HepG2 (cell line): ENCODE results near the gene CHST13. TPM values are rescaled to one million over a fixed set of nuclear protein-coding genes. Genes with fewer than 3 reads are reported as not detected.

Experiments used
- ARNT2 ChIP-seq: sonication (generic); formaldehyde crosslinking; IDR thresholded peaks from 2 replicates; pipeline ENCODE4 v1.8.0; 2022; ENCODE audit warnings: mild to moderate bottlenecking, low read depth, missing genetic modification reagents, moderate library complexity
- FIP1L1 ChIP-seq: fragments of 200-400 bp; formaldehyde crosslinking; IDR thresholded peaks from 2 replicates; pipeline ENCODE4 v1.6.1; 2018; ENCODE audit warnings: low read depth, mild to moderate bottlenecking, low read length, moderate library complexity, borderline replicate concordance; ENCODE audit not compliant: insufficient read depth
- PLSCR1 ChIP-seq: sonication (generic); formaldehyde crosslinking; IDR thresholded peaks from 2 replicates; pipeline ENCODE4 v1.5.0; 2020; ENCODE audit warnings: missing genetic modification reagents, mild to moderate bottlenecking, borderline replicate concordance
- ZBTB33 ChIP-seq: sonication (generic); formaldehyde crosslinking; IDR thresholded peaks from 2 replicates; pipeline ENCODE4 v1.4.0; 2020; ENCODE audit warnings: missing genetic modification reagents
- ZNF234 ChIP-seq: sonication (generic); formaldehyde crosslinking; conservative IDR thresholded peaks from 2 replicates; pipeline ENCODE4 v1.5.1; 2020; ENCODE audit warnings: mild to moderate bottlenecking, missing genetic modification reagents
- ZNF235 ChIP-seq: sonication (generic); formaldehyde crosslinking; IDR thresholded peaks from 2 replicates; pipeline ENCODE4 v1.8.1; 2023; ENCODE audit warnings: mild to moderate bottlenecking, missing genetic modification reagents, borderline replicate concordance
- ZNF564 ChIP-seq: sonication (generic); formaldehyde crosslinking; IDR thresholded peaks from 2 replicates; pipeline ENCODE4 v1.8.1; 2023; ENCODE audit warnings: mild to moderate bottlenecking, missing genetic modification reagents
- ZNF607 ChIP-seq: sonication (generic); formaldehyde crosslinking; IDR thresholded peaks from 2 replicates; pipeline ENCODE4 v1.5.1; 2020; ENCODE audit warnings: missing genetic modification reagents, mild to moderate bottlenecking, borderline replicate concordance
- ZNF614 ChIP-seq: IDR thresholded peaks from 2 replicates; pipeline ENCODE4 v1.6.1; 2018; ENCODE audit warnings: missing biosample characterization, missing genetic modification reagents, inconsistent platforms, borderline replicate concordance
- ZSCAN31 ChIP-seq: sonication (generic); formaldehyde crosslinking; IDR thresholded peaks from 2 replicates; pipeline ENCODE4 v1.5.0; 2020; ENCODE audit warnings: low read depth, mild to moderate bottlenecking, missing genetic modification reagents
- polyA plus RNA-seq, 8 experiments: library from polyadenylated mRNA; depleted of rRNA in 3 of 8; stranded (reverse) in 7 of 8; unstranded in 1 of 8; fragments of >200 nt; fragmentation: Illumina TruSeq in 4 of 8; extraction: Trizol in 4 of 8; gene quantifications; 2 replicates each; pipeline versions ENCODE4 v1.2.1 to v1.2.3, GENCODE V29; 2011 to 2016; ENCODE audit warnings: low read depth in 4 of 8, missing spikeins in 1 of 8, mixed read lengths in 1 of 8; ENCODE audit not compliant: insufficient read depth in 1 of 8
- total RNA-seq, 5 experiments: library from RNA; depleted of rRNA; stranded (reverse); fragments of >200 nt; fragmentation: Illumina TruSeq; extraction: Trizol; gene quantifications; 2 replicates each; pipeline ENCODE4 v1.2.3, GENCODE V29; 2016; ENCODE audit warnings: low read depth in 1 of 5

CHST13 gene
- total and polyA plus RNA-seq, 2 of the 13 experiments (the other 11 are each of a cell fraction or from before 2014, with no cell fraction given) = 32.0 to 43.1 TPM

GRCh38 chr3:126516936-126517290 lies 7.0 kb upstream of the CHST13 start (continued):
- TF ChIP-seq ZNF607 (CRISPR knock-in tag) (0 out of 2 replicates have a peak, but pooled peaks have one; percentile 17), ZNF234 (CRISPR knock-in tag) (0 out of 2 replicates have a peak, but pooled peaks have one; percentile 21), ZSCAN31 (CRISPR knock-in tag) (0 out of 2 replicates have a peak, but pooled peaks have one; percentile 40), ARNT2 (CRISPR knock-in tag) (0 out of 2 replicates have a peak, but pooled peaks have one; percentile 13), ZBTB33 (CRISPR knock-in tag) (no peak), ZNF614 (CRISPR knock-in tag) (no peak), FIP1L1 (no peak), ZNF564 (no peak), ZNF235 (peak; percentile 24; the same call in 1 of the 2 replicates), PLSCR1 (CRISPR knock-in tag) (no peak)
